Progenitor cell of endocrine pancreas (in vitro differentiated cells): ENCODE data around the gene CR1L. TPM values are rescaled to one million over a fixed set of nuclear protein-coding genes. Genes with fewer than 3 reads are reported as not detected.
"Not testable (repeated sequence)": the region's sequence is repeated elsewhere in the genome, so short reads cannot be mapped to it uniquely, and the experiment has no call there.

Source experiments
- DNase-seq: peaks from one replicate; pipeline ENCODE4 v3.0.0; 2021; ENCODE audit warnings: low spot score; ENCODE audit not compliant: unreplicated experiment
- H3K27ac Mint-ChIP-seq: 2 replicates; pipeline ENCODE4 v1.8.0; 2021; ENCODE audit warnings: mild to moderate bottlenecking, moderate library complexity, mixed read lengths
- H3K27me3 Mint-ChIP-seq: 2 replicates; pipeline ENCODE4 v1.8.0; 2021; ENCODE audit warnings: mixed read lengths
- H3K36me3 Mint-ChIP-seq: 2 replicates; pipeline ENCODE4 v1.8.0; 2022; ENCODE audit warnings: mixed read lengths; ENCODE audit not compliant: insufficient read depth
- H3K4me1 Mint-ChIP-seq: 2 replicates; pipeline ENCODE4 v1.8.0; 2021; ENCODE audit warnings: low read depth, mixed read lengths
- H3K4me3 Mint-ChIP-seq: 2 replicates; pipeline ENCODE4 v1.8.0; 2021; ENCODE audit warnings: low read depth, mild to moderate bottlenecking, moderate library complexity, mixed read lengths
- H3K9me3 Mint-ChIP-seq: 2 replicates; pipeline ENCODE4 v1.8.0; 2021; ENCODE audit warnings: low read depth, mixed read lengths
- total RNA-seq: library from RNA; stranded (reverse); gene quantifications from 2 replicates; pipeline ENCODE4 v1.2.1, GENCODE V29; 2021
- TF ChIP-seq, protein P1 (sequence below): fragments of 200-600 bp; sonication (generic); IDR thresholded peaks from one replicate; pipeline ENCODE4 v1.5.0; 2021; ENCODE audit warnings: antibody characterized with exemption, mild to moderate bottlenecking; ENCODE audit not compliant: unreplicated experiment

The CR1L gene
- total RNA-seq, 1 donor from 2014 or later: not detected

DNA sequence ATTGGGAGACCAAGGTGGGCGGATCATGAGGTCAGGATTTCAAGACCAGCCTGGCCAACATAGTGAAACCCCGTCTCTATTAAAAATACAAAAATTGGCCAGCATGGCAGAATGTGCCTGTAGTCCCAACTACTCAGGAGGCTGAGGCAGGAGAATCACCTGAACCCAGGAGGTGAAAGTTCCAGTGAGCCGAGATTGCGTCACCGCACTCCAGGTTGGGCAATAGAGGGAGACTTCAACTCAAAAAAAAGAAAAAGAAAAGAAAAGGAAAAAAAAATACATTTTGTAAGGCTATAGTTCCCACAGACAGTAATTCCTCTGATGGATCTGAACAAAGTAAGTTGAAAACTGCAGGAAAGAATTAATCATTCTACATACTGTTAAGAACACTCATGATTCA lies 58.8 kb downstream of the CR1L start:
- H3K27me3 Mint-ChIP-seq: no peaks in the 10 kb centered on the region
- H3K4me1 Mint-ChIP-seq: no peaks in the 10 kb centered on the region
- no peak overlapping the region for H3K4me3 Mint-ChIP-seq
- no peaks in the 10 kb centered on the region for H3K9me3 Mint-ChIP-seq
- H3K36me3 Mint-ChIP-seq: no peaks in the 10 kb centered on the region
- DNase-seq: no peak
- TF ChIP-seq, protein P1, sequence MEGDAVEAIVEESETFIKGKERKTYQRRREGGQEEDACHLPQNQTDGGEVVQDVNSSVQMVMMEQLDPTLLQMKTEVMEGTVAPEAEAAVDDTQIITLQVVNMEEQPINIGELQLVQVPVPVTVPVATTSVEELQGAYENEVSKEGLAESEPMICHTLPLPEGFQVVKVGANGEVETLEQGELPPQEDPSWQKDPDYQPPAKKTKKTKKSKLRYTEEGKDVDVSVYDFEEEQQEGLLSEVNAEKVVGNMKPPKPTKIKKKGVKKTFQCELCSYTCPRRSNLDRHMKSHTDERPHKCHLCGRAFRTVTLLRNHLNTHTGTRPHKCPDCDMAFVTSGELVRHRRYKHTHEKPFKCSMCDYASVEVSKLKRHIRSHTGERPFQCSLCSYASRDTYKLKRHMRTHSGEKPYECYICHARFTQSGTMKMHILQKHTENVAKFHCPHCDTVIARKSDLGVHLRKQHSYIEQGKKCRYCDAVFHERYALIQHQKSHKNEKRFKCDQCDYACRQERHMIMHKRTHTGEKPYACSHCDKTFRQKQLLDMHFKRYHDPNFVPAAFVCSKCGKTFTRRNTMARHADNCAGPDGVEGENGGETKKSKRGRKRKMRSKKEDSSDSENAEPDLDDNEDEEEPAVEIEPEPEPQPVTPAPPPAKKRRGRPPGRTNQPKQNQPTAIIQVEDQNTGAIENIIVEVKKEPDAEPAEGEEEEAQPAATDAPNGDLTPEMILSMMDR: no peak
- no peak overlapping the region for H3K27ac Mint-ChIP-seq

- not testable (repeated sequence) for H3K36me3 Mint-ChIP-seq, H3K27me3 Mint-ChIP-seq, DNase-seq, H3K4me3 Mint-ChIP-seq, H3K4me1 Mint-ChIP-seq, H3K9me3 Mint-ChIP-seq, H3K27ac Mint-ChIP-seq
These were observed 63.1 kb downstream of the CR1L start for GRCh38 chr1:207708004-207708403.

DNA sequence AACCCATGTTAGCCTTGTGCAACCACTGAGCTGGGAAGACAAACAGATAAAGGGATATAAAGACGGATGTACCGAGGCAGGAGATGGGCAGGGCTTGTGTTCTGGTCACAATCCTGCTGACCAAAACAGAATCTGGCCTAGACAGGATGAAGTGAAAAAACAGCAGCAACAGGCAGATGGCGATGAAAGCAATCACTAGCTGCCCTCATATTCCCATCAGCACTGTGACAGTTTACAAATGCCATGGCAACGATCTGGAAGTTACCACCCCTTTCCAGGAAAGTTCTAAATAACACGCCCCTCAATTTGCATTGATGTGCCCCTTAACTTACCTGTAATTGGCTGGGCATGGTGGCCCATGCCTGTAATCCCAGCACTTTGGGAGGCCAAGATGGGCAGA lies 66.4 kb downstream of the CR1L start:
- H3K4me3 Mint-ChIP-seq: no peak overlapping the region
- no peaks in the 10 kb centered on the region for H3K27me3 Mint-ChIP-seq
- H3K4me1 Mint-ChIP-seq: no peaks in the 10 kb centered on the region
- TF ChIP-seq, protein P1: no peak
- DNase-seq: no peak
- no peak overlapping the region for H3K27ac Mint-ChIP-seq
- no peaks in the 10 kb centered on the region for H3K9me3 Mint-ChIP-seq
- no peaks in the 10 kb centered on the region for H3K36me3 Mint-ChIP-seq

- H3K9me3 Mint-ChIP-seq, H3K4me1 Mint-ChIP-seq, DNase-seq: not testable (repeated sequence)
These were observed 67.8 kb downstream of the CR1L start for GRCh38 chr1:207712701-207713100.

DNA sequence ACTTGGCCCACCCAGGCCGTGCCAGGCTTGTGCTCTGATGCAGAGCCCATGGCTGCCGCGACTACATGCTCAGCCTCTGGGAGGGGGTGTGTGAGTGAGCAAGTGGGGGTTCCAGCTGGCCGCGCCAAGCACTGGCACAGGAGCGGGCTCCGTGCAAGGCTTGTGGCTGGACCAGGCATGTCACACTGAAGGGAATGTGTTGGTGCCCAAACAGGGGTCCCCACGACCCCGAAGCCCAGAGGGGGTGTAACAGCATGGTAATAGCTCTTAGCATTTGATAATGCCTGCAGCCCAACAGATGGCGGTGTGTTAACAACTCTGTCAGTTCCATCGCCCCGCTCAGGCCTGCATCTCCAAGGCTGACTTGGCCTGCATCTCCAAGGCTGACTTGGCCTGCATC lies 68.6 kb downstream of the CR1L start:
- Mint-ChIP-seq H3K4me3 (no peak overlapping the region), H3K27ac (no peak overlapping the region), H3K9me3 (no peaks in the 10 kb centered on the region), H3K36me3 (no peaks in the 10 kb centered on the region), H3K4me1 (no peaks in the 10 kb centered on the region), H3K27me3 (no peaks in the 10 kb centered on the region)
- DNase-seq: no peak
- TF ChIP-seq, protein P1: no peak

More at GRCh38 chr1:207712701-207713100, 67.8 kb downstream of the CR1L start:
- H3K36me3 Mint-ChIP-seq, H3K4me3 Mint-ChIP-seq, H3K27ac Mint-ChIP-seq, H3K27me3 Mint-ChIP-seq: not testable (repeated sequence)

DNA sequence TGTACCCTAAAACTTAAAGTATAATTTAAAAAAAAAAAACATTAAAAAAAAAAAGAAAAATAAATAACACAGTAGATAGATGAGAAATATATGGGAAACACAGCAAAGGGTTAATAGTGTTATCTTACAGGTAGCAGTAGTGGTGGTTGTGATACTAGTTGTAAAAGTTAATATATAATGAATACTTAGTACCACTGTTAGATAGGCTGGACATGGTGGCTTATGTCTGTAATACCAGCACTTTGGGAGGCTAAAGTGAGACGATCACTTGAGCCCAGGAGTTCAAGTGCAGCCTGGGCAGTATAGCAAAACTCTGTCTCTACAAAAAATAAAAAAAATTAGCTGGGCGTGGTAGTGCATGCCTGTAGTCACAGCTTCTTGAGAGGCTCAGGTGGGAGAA lies 74.3 kb downstream of the CR1L start:
- TF ChIP-seq, protein P1: no peak

DNA sequence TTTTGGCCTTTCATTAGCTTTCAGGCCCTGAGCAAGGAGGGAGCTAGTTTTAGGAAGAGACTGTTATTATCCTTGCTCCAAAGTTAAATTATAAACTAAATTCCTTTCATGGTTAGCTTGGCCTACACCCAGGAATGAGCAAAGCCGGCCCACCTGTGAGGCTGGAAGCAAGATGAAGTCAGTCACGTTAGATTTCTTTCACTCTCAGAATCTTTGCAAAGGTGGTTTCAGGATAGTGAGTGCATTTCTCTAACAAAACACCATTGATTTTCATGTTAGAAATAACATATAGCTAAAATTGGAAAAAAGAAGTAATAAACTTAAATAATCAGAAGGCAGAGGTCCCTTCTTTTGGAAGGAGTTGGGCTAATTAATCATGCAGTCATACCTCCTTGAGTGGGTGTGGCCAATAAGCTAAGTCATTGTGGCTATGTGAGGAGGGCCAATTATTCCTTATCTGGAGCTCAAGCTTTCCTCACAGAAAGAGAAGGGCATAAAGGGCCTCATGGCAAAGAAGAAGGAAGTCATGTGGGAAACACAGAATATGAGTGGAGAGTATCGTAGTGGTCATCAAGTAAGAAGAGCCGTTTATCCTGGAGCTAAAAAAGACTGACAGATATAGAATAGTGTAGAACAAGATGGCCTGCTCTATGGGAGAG lies 83.4 kb downstream of the CR1L start:
- H3K36me3 Mint-ChIP-seq, DNase-seq, H3K27me3 Mint-ChIP-seq, H3K27ac Mint-ChIP-seq, H3K4me3 Mint-ChIP-seq, H3K4me1 Mint-ChIP-seq: not testable (repeated sequence)
- peaks cover 16% of the 10 kb centered on the region for H3K9me3 Mint-ChIP-seq

More for the DNA sequence above, 74.3 kb downstream of the CR1L start:
- no peaks in the 10 kb centered on the region for H3K36me3 Mint-ChIP-seq
- no peaks in the 10 kb centered on the region for H3K27me3 Mint-ChIP-seq
- no peak overlapping the region for H3K27ac Mint-ChIP-seq
- no peaks in the 10 kb centered on the region for H3K9me3 Mint-ChIP-seq
- no peak for DNase-seq
- no peaks in the 10 kb centered on the region for H3K4me1 Mint-ChIP-seq
- H3K4me3 Mint-ChIP-seq: no peak overlapping the region

GRCh38 chr1:207737503-207738157 lies 92.7 kb downstream of the CR1L start:
- not testable (repeated sequence) for H3K9me3 Mint-ChIP-seq, H3K27me3 Mint-ChIP-seq, H3K27ac Mint-ChIP-seq, H3K36me3 Mint-ChIP-seq, DNase-seq, H3K4me3 Mint-ChIP-seq, H3K4me1 Mint-ChIP-seq

- H3K27ac Mint-ChIP-seq, H3K9me3 Mint-ChIP-seq, H3K27me3 Mint-ChIP-seq, DNase-seq, H3K36me3 Mint-ChIP-seq, H3K4me1 Mint-ChIP-seq, H3K4me3 Mint-ChIP-seq: not testable (repeated sequence)
These were observed 93.3 kb downstream of the CR1L start for GRCh38 chr1:207738158-207738659.
